ENCODE data around the gene MYO5B.

The MYO5B gene

DNA sequence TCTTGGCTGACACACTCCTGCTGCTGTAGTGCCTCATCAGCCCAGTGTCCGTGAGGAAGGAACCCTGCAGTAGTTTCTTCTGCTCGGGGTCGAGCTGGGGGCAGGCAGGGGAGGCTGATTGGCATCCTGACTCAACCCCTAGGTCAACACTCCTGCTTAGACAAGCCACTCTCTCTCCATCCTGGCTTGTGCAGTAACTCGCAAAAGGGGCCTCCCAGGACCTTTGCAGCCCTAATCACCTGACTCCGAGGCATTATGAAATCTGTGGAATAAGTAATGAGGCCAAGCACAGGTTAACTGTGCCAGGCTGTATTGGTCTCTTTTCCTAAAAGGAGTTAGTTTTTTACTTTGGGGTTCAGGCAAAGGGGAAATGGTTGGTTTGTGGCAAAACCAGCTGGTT lies 289.2 kb downstream of the MYO5B start:
- TF ChIP-seq, protein P1, sequence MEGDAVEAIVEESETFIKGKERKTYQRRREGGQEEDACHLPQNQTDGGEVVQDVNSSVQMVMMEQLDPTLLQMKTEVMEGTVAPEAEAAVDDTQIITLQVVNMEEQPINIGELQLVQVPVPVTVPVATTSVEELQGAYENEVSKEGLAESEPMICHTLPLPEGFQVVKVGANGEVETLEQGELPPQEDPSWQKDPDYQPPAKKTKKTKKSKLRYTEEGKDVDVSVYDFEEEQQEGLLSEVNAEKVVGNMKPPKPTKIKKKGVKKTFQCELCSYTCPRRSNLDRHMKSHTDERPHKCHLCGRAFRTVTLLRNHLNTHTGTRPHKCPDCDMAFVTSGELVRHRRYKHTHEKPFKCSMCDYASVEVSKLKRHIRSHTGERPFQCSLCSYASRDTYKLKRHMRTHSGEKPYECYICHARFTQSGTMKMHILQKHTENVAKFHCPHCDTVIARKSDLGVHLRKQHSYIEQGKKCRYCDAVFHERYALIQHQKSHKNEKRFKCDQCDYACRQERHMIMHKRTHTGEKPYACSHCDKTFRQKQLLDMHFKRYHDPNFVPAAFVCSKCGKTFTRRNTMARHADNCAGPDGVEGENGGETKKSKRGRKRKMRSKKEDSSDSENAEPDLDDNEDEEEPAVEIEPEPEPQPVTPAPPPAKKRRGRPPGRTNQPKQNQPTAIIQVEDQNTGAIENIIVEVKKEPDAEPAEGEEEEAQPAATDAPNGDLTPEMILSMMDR (IDR thresholded peaks at IDR 0.05; ENCODE audit: unreplicated experiment in 3 of 3), result no peak
- Mint-ChIP-seq H3K4me1 (peaks cover 5% of the 10 kb centered on the region), H3K36me3 (ENCODE audit: low read depth) (peaks cover 4% of the 10 kb centered on the region), H3K27ac (no peak overlapping the region), H3K27me3 (ENCODE audit: low read depth) (peaks cover 4% of the 10 kb centered on the region), H3K9me3 (no peaks in the 10 kb centered on the region), H3K4me3 (no peak overlapping the region)

DNA sequence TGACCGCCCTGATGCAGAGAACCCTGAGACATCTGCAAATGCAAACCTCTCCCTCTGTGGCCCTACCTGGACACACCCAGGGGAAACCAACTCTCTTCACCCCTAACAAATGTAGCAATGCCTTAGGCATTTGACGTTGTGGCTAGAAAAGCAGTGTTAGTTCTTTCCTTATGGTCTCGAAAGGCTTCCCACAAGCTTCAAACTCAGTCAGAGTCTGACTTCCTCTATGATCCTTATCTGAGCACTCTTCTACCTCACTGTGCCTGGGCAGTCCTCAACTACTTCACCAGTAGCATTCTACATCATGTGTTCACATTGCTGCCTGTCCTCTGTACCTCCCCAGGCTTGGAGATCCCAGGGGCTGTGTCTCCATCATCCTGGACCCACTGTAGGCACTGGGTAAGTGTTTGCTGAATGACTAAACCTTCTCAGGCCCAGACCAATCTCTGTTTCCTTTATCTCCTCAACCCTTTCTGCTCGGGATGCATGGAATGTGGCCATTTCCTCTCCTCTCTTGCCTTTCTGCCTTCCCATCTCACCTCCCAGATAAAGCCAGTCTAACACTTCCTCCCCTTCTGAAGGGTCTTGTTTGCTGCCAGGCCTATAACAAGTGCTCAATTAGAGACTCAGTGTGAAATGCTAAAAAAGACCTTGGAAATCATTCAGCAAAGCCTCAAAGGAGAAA lies 289.9 kb downstream of the MYO5B start:
- no peak overlapping the region for H3K4me3 Mint-ChIP-seq
- peaks cover 4% of the 10 kb centered on the region for H3K27me3 Mint-ChIP-seq (ENCODE audit: low read depth)
- no peaks in the 10 kb centered on the region for H3K9me3 Mint-ChIP-seq
- TF ChIP-seq, protein P1 (IDR thresholded peaks at IDR 0.05; ENCODE audit: unreplicated experiment in 3 of 3), result no peak
- H3K4me1 Mint-ChIP-seq, result peaks cover 5% of the 10 kb centered on the region
- peaks cover 4% of the 10 kb centered on the region for H3K36me3 Mint-ChIP-seq (ENCODE audit: low read depth)
- no peak overlapping the region for H3K27ac Mint-ChIP-seq

DNA sequence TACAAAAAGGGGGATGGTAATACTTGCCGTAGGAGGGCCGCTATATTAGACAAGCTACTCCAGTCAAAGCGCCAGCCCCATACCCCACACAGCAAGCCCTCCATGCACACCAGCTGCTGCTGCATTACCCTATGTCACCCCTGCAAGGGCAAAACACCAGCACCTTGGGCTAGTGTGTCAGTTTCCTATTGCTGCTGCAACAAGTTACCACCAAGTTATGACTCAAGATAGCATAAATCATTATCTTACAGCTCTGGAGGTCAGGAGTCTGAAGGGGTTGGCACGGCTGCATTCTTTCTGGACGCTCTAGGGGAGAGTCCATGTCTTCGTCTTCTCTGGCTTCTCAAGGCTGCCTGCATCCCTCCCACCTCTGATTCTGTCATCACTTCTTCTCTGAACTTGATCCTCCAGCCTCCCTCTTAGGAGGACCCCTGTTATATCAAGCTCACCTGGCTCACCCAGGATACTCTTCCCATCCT lies 293.0 kb downstream of the MYO5B start:
- TF ChIP-seq, protein P1 (IDR thresholded peaks at IDR 0.05; ENCODE audit: unreplicated experiment in 3 of 3), result no peak
- H3K27ac Mint-ChIP-seq, result no peak overlapping the region
- H3K4me1 Mint-ChIP-seq, result peaks cover 3% of the 10 kb centered on the region
- no peaks in the 10 kb centered on the region for H3K9me3 Mint-ChIP-seq
- no peak overlapping the region for H3K4me3 Mint-ChIP-seq
- H3K27me3 Mint-ChIP-seq (ENCODE audit: low read depth), result peaks cover 5% of the 10 kb centered on the region
- H3K36me3 Mint-ChIP-seq (ENCODE audit: low read depth), result peaks cover 4% of the 10 kb centered on the region

DNA sequence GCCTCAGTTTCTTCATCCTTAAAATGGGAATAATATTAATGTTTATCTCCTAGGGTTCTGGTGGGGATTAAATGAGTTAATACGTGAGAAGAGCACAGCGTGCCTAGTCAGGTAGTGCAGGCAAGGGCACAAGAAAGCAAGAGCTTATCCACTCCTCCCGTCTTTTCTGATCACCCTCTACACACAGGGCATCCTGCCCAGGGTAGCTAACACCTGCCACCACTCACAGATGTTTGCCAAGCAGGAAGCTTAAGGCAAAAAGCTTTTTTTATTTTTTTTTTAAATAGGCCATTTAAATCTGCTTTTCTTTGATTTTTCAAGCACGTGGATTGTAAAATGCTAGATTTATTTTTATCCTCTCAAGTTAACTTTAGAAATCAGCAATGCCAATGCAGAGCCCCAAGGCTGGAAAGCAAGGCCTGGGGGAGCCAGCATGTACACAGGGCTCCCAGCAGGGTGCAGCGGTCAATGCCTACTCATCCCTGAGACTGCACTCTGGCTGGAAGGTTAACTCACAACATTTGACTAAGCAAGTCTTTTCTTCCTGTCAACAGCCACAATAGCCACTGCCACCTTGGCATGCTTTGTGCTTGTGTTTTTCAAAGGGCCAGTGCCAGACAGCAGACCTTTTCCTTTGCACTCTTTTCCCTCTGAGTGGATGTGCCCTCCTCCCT lies 295.2 kb downstream of the MYO5B start:
- no peak overlapping the region for H3K4me3 Mint-ChIP-seq
- H3K27ac Mint-ChIP-seq, result no peak overlapping the region
- peaks cover 4% of the 10 kb centered on the region for H3K36me3 Mint-ChIP-seq (ENCODE audit: low read depth)

DNA sequence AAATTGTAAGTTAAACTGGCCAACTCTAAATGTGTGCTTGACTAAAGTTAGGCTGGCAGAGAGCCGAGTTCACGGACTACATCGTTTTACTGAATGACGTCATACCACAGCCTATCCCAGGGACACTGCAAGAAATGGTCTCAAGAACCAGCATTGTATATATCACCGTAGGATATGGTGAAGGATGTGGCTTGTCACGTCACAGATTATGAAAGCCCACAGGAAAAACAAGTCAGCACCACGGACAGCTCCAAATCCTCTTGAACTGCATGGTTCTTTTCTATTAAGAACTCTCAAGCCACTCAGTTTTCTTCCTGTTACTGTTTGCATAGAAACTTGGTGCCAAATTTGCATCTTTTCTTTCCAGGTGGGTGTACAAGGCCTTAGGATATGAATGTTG lies 296.5 kb downstream of the MYO5B start:
- H3K4me3 Mint-ChIP-seq, result no peak overlapping the region
- TF ChIP-seq, protein P1 (IDR thresholded peaks at IDR 0.05; ENCODE audit: unreplicated experiment in 3 of 3), result no peak
- H3K36me3 Mint-ChIP-seq (ENCODE audit: low read depth), result no peaks in the 10 kb centered on the region
- peaks cover 6% of the 10 kb centered on the region for H3K27me3 Mint-ChIP-seq (ENCODE audit: low read depth)
- H3K9me3 Mint-ChIP-seq, result no peaks in the 10 kb centered on the region
- H3K27ac Mint-ChIP-seq, result no peak overlapping the region
- H3K4me1 Mint-ChIP-seq, result no peaks in the 10 kb centered on the region

More for the DNA sequence above, 295.2 kb downstream of the MYO5B start:
- Mint-ChIP-seq H3K9me3 (no peaks in the 10 kb centered on the region), H3K27me3 (ENCODE audit: low read depth) (peaks cover 6% of the 10 kb centered on the region), H3K4me1 (no peaks in the 10 kb centered on the region)
- TF ChIP-seq, protein P1 (IDR thresholded peaks at IDR 0.05; ENCODE audit: unreplicated experiment in 3 of 3), result no peak
